ENCODE measurements around the gene RAI14.
A peak's percentile ranks its signal among the peaks of the same experiment; 100 is the strongest.

- TF ChIP-seq POLR2A (IDR thresholded peaks at IDR 0.05) (no peak), CTCF (IDR thresholded peaks at IDR 0.05) (peak in 2 of 4 donors; percentile 8 to 21)
Measured at GRCh38 chr5:34686762-34687268, 30.7 kb downstream of the RAI14 start.

Data from right lobe of liver (tissue), 4 donors.